ENCODE measurements around the gene OGFOD3. TPM values are rescaled to one million over a fixed set of nuclear protein-coding genes. Genes with fewer than 3 reads are reported as not detected.

OGFOD3 gene
- polyA plus RNA-seq, 1 donor: 21.5 TPM

DNA sequence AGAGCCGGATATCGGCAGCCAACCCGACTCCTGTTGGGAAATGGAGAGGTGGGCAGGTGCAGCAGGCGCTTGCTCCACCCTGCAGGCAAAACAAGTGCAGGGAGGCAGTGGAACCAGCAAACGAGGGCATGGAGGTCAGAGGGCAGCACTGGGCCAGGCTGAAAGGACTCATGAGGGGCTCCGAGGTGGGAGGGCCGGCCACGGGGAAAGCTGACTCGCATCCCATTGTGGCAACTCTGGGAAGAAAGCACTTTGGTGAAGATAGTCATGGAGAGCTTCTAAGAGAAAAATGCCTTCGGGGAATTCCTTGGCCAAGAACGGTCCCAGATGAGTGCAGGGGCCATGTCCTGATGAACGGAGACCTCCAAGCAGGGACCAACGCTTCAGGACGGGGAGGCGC is 27.7 kb upstream of the OGFOD3 start:
- no peak for DNase-seq

DNA sequence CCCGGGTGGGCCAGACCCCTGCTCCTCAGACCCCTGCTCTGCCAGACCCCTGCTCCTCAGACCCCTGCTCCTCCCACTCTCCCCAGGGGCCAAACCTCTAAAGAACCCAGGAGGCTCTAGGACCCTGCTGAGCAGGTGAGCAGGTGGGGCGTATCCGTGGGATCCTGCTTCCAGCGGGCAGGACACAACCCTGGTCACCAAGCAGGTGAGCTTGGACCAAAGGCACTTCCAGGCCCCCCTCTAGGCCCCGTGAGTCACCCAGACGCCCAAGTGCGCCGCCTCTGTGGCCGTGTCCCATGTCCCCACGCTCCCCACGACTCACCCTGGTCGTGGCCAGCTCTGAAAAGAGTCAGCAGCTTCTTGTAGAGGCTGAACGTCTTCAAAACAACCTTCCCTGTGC is 27.2 kb upstream of the OGFOD3 start:
- DNase-seq: no peak

DNA sequence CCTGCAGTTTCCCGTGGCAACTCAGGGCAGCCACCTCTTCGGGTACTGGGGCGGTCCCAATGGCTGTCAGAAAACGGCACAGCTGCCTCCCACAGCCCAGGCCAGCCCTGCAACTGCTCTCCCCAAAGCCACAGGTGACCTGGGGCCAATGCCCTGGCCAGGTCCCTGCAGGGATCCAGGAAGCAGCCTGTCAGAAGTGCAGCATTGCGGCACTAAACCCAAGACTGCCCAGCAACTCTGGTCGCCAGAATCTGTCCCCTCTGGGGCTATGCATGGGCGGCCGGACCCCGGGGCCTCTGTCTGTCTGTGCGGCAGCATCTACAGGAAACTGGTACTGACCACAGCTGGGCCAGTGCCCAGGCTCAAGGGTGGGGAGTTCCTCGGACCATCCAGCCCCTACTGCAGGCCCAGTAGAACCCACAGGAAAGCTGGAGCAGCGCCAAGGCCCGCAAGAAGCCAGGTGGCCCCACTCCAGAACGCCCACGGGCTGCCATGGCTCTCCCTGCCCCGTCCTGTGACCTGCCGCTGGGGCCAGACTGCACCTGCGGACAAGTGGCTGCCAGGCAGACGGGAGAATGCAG is 26.6 kb upstream of the OGFOD3 start:
- DNase-seq: no peak

DNA sequence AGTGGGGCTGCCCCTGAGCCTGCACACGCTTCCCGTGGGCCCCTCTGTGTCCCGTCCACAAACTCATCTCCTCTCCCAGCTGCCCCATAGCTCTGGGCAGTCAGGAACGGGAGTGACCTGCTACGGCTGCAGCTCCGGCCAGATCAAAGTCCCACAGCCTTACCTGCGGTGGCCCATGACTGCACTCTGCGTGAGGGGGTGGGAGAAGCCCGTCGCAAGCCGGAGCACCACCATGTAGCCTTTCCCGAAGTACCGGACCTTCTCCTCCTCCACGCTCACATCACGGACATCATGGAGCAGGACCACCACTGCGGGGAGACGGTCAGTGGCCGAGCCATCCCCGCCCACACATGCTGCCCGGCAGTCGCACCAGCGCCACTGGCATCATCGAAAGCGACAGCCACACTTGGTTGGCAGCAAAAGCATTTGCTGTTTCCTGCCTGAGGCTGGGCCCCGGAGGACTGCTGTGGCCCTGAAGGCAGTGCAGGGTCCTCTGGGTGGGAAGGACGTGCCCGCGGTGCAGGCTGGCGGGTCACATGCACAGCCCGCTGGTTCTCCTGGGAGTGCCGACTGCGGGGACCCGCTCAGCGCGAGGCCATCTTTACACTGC is 26.0 kb upstream of the OGFOD3 start:
- DNase-seq: no peak

DNA sequence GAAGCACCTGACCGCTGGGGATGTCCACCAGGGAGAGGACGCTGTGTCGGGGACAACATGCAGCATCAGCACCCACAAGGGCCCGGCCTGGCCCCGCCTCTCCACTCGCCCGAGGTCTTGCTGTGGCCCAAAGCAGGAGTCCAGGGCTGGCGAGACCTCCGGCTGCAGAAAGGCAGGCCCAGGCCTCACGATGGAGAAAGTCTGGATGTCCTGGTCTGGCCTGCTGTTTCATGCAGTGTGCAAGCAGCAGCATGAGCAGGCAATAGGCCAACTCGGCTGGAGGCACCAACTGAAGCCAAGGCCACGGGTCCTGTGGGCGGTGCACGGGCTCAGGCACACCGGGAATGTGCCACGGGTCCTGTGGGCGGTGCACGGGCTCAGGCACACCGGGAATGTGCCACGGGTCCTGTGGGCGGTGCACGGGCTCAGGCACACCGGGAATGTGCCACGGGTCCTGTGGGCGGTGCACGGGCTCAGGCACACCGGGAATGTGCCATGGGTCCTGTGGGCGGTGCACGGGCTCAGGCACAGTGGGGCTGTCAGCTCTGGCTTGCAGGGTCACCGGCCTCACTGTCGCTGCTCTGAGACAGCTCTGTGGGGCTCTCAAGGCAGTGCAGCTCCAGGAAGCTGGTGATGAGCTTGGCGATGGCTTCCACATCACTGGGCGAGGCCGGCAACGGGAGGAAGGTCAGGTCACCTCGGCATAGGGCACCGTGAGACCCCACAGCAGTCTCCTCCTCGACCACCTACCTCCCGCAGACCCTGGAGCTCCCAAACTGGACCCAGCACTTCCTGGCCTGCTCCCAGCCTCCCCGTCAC is 25.3 kb upstream of the OGFOD3 start:
- DNase-seq: no peak

DNA sequence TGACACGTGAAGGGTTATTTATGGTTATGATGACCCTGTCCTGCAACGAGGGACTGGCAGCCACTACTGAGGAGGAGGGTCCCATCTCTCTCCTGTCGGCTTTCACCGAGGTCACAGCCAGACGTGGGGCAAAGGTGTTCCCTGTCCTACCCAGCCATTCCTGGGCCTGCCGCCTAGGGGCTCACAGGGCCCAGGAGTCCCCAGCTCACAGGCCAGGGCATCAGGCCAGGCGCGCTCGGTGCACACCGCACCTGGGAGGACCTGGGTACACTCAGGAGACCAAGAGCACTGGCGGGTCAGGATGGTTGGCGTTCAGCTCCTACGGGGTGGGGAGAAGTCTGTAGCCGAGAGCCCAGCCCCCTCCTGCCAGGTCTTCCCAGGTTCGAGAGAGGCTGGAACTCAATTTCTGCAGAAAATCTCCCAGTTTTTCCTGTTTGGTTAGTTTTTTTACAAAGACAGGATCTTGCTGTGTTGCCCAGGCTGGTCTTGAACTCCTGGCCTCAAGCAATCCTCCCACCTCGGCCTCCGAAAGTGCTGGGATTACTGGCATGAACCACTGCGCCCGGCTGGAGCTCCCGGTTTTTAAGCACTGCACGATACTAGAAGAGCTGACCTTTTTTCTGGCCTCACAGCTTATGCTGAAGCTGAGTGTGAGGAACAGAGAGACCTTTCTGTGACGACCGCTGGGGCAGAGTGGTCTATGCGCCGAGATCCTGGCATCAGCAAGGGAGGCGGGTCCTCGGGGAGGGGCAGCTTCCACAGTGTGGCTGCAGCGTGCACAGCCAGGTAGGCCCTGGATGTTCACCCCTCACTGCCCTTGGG is 24.5 kb upstream of the OGFOD3 start:
- no peak for DNase-seq

DNA sequence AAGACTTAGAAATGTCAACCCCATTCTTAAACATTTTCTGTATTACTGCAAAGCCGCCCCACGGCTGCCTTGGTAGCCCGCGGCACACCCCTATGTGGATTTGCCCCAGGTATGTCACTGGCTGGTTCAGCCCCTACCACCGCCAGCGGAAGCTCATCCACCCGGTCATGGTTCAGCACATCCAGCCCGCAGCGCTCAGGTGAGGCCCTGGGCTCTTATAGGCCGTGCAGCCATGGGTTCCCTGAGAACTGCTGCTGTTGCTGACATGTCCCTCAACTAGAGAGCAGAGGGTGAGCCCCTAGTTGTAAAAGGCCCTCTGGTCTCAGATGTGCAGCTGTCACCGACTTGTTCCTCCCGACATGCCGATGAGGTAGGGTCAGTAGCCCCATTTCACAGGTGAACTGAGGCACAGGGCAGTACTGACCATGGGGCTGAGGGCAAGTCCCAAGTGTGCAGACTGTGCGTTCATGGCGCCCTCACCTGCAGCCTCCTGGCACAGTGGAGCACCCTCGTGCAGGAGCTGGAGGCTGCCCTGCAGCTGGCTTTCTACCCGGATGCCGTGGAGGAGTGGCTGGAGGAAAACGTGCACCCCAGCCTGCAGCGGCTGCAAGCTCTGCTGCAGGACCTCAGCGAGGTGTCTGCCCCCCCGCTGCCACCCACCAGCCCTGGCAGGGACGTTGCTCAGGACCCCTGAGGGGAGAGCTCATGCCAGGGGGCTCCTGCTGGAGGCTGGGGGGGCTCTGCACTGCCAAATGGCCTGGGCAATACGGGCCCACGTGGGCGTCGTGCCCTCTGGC is 23.5 kb upstream of the OGFOD3 start:
- DNase-seq: no peak

DNA sequence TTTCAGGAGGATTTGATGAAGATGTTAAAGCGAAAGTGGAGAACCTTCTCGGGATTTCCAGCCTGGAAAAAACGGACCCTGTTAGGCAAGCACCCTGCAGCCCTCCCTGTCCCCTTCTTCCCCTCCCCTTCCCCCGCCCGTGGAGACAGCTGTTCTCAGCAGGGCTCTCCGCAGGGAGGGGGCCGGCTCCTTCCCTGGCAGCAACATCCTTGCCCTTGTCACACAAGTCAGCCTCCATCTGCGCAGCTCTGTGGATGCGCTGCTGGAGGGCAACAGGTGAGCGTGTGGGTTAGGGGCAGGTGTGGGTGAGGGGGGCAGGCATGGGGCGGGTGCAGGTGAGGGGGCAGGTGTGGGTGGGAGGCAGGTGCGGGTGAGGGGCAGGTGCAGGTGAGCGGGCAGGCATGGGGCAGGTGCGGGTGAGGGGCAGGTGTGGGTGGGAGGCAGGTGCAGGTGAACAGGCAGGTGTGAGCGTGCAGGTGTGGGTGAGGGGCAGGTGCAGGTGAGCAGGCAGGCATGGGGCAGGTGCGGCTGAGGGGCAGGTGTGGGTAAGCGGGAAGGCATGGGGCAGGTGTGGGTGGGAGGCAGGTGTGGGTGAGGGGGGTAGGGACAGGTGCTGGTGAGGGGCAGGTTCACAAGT is 22.7 kb upstream of the OGFOD3 start:
- no peak for DNase-seq

DNA sequence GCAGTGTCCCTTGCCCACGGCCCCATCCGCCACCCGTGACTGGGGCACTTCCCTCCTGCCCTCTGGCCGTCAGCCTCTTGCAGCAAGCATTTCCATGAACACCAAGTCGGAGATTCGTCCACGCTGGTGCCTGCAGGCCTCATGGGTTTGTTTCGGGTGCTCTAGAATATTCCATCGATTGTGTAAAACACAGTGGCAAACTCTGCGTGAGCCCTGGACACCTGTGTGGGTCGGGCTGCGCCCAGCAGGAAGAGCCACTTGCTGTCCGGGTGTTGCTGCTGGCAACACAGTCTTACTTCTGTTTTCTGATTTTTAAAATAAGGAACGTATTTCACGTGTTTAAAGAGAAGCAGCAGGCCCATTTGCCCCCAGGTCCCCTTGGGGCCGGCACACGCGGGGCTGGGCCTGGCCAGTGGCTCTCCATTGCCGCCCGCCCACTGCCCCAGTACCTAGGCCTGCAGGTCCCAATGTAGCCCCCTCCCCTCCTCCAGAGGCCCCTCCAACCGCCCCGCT is 22.1 kb upstream of the OGFOD3 start:
- DNase-seq: no peak

DNA sequence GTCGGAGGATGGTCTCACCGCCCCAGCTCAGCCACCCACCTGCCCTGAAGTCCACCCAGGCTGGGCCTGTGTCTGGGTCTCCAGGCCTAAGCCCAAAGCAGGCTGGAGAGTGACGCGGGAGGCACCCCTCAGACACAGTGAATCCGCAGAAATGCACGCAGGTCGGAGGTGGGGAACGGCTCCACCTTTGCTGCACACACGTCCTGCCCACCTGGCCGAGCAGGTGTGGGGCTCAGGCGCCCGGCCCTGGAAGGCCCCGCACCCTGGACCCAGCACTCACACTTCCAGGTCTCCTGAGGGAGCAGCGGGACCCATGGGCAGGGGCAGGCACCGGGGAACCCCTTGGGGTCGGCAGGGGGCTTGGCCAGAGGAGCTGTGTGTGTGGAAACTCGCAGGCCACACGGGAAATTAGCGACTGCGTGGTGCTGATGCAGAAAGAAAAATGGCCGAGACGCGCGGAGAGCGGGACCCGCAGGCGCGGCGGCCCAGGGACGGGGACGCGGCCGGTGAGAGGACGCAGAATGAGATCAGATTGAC is 21.5 kb upstream of the OGFOD3 start:
- no peak for DNase-seq

DNA sequence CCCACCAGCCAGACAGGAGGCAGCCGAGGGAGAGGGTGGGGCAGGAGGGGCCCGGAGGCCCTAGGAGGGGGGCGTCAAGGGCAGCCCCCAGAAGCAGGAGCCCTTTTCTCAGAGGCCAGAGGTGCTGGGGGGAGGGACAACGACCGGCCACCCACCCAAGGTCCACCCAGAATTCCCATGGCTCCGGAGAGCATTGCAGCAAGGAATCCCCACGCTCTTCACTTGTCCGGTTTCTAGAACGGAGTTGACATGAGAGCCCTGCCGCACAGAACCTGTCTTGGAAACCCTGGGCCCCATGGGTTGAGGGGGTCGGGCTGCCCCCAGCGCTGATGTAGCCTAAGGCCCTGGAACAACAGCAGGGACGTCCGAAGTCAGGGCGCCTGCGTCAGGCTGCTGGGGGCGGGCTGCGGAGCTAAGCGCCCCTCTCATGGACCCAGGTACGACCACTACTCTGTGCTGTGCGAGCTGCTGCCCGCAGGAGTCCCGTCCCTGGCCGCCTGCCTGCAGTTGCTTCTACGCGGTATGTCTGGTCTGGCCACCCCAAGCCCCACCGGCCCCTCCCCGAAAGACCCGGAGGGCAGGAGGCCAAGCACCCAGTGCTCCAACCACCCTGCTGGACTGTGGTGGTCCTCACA is 20.9 kb upstream of the OGFOD3 start:
- DNase-seq: no peak

DNA sequence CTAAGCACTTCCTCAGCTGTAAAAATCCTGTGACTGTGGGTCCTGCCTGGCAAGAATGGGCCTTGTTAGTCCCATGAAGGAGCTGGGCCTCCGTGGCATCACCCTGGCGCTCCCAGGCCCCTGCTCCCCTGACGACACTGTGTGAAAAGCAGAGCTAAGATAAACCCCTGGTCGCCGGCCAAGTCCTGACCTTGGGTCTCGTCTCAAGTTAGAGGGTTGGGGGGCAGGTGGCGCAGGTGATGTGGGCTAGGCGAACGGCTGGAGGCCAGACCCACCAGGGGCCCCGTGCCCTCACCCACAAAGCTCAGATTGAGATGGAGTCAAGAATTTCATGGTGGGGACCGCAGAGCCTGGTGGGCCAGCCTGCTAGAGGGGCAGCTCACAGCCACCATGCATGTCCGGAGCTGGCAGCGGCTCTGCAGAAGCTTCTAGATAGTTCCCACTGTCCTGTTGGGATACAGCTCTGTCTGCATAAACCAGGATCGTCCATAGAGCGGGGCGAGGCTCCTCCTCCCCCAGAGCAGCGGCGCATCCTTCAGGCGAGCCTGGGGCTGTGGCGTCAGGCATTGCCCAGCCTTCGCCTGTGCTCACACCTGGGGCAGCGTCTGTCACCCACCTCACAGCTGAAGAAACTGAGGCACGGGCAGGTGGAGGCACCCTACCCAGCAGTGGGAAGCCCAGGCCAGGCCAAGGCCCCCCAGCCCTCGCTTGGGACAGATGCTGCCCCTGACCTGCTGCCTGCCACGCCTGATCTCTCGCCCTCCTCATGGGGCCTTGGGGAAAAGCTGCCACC is 20.2 kb upstream of the OGFOD3 start:
- no peak for DNase-seq

DNA sequence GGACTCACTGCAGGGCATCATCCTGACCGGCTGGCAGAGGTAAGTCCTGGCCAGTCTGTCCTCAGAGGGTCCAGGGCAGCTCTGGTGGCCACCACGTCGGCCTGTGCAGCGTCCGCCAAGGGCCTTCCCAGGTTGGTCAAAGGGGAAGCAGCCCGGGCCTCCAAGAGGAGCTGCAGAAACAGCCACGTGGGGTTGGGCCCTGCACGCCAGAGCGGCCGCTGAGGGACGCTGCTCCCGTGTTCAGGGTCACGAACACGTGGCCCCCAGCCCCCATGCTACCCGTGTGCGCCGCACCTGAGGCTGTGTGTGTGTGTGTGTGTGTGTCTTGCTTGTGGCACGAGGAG is 18.9 kb upstream of the OGFOD3 start:
- DNase-seq: no peak

DNA sequence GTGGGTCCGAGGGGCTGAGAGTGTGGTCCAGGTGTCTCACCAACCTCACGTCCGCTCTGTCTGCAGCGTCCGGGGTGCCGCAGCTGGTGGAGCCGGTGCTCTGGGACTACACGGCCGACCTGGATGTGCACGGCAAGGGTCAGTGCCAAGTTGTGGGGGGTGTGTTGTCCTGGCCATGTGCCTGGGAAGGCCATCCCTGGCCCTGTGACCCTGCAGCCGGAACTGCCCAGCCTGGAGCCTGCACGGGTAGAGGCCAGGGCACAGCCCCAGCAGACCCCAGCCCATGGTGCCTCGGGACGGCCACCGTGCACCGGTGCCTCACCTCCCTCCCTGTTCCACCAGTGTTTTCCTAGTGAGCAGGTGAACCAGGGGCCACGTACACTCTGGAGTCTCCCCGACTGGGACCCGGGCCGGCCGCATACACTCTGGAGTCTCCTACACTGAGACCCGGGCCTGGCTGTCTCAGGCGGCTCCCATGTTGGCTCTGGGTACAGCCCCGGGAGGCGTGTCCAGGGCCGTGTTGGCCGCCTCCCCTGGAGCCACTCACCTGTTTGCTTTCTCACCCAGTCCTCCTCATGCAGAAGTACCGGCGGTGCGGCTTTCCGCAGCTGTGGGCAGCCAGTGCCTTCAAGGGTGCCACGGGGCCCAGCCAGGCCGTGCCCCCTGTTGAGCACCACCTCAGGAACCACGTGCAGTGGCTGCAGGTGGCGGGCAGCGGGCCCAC is 18.4 kb upstream of the OGFOD3 start:
- DNase-seq: no peak

DNA sequence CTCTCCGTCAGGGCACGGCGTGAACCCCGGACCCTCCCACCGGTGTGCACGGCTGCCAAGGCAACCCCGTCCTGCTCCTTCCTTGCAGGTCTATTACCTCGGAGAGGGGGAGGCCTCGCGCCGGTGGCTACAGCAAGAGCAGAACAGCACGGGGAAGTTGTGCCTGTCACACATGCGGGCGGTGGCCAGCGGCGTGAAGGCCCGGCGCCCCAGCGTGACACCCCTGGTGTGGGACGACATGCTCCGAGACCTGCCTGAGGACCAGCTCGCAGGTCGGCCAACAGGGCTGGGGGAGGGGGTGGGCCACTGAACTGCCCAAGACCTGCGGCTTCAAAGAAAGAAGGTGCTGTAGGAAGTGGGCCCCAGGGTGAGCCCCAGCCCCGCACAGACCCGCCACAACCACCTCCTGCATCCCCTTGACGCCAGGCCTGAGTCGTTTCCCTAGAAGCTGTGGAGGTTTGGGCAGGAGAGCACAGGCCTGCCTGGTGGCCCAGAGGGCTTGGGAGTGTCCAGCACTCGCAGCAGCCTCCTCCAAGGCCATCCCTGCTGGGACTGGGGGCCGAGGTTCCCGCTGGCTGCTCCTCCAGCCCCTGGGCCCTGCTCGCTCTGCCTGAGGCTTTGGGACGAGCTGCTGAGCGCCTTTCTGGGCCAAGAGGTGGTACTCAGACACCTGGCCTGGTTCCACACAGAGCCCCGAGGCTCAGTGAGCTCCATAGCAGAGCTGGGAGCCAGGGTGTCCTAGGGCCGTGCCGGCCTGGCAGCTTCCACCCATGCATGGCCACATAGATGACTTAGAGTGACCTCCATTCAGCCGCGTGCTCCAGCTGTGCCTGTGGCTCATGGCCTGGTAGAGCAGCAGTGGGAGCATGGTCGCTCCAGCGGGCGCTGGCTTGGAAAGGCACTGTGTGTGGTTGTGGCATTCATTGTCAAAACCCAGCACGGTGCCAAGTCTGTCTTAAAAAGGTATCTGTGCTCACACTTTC is 17.5 kb upstream of the OGFOD3 start:
- DNase-seq: no peak

DNA sequence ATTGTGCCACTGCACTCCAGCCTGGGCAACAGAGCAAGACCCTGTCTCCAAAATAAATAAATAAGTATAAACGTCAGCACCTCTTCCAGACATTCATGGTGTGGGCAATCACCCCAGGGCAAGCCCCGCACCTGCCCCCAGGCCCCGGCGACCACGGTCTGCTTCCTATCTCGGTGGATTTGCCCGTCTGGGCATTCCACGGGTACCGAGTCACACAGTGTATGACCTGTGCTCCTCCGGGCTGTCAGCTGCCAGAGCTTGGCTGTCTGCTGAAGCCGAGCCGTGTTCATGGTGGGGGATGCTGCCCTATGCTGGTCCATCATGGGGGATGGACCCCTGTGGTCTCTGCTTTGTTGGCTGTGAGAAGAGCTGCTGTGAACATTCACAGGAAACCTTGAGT is 16.7 kb upstream of the OGFOD3 start:
- DNase-seq: no peak

DNA sequence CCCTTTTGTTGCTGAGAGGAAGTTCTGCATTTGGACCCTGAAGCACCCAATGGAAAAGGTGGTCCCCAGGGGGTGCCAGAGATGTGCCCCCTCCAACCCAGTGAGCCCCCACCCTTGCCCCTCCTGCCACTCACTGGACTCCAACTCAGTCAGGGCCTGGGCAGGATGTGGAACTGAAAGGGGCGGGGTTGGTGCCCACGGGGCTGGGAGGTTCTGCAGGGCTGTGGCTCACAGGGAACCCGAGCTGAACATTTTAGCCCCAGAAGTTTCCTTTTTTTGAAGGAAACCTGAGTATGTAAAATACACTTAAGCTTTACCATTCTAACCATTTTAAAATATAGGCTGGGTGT is 15.8 kb upstream of the OGFOD3 start:
- no peak for DNase-seq

DNA sequence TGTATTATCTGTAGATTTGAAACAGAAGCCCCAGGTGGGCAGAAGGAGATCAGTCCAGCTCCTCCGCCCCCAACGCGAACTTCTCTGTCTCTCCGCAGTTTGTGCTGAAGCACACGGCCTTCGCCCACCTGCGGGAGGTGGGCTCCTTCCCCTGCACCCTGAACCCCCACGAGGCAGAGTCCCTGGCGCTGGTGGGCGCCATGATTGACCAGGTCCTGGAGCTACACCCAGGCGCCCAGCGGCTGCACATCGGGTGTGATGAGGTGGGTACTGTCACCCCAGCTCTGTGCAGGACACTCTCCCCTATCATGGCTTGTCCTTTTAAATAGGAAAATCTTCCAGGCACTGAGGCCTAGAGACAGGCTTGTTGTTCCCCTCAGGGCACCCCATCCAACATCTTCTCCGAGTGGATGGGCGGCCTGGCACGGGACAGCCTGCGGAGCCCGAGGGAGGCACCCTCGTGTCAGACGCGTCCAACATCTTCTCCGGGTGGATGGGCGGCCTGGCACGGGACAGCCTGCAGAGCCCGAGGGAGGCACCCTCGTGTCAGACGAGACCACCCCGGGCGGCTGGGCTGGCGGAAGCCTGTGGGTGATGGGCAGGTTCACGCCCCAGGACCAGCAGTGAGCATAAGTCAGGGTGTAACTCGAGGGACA is 15.3 kb upstream of the OGFOD3 start:
- DNase-seq: no peak

All from hindlimb muscle (tissue), 1 donor.